ENCODE measurements around the gene MEIS2. TPM values are rescaled to one million over a fixed set of nuclear protein-coding genes. Genes with fewer than 3 reads are reported as not detected.

The MEIS2 gene
- total and polyA plus RNA-seq, 2 of the 13 experiments (the other 11 are each of a cell fraction or from before 2014, with no cell fraction given) = 10.7 to 12.4 TPM

DNA sequence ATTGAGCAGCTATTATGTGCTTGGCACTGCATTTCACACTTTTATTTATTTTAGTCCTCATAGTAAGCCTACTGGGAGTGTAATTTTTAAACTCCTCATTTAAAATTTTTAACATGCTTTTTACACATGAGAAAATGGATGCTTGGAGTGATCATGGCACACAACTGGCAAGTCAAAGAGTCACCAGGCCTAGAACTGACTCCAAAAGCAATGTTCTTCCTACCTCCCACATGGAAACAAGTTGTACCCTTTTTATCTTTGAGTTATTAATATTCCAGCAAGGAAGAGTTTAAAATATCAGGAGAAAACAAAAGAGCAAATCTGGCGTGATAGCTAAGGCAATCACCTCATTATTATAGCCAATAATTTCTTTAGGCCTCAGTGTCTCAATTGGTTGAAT lies 100.6 kb downstream of the MEIS2 start (continued):
- TF ChIP-seq ZNF296 (CRISPR knock-in tag; conservative IDR thresholded peaks at IDR 0.05) (no peak), HMGA1 (CRISPR knock-in tag; conservative IDR thresholded peaks at IDR 0.05) (no peak), MTA1 (CRISPR knock-in tag; IDR thresholded peaks at IDR 0.05; ENCODE audit: borderline replicate concordance) (no peak), ZNF235 (CRISPR knock-in tag; IDR thresholded peaks at IDR 0.05; ENCODE audit: borderline replicate concordance) (no peak), ZNF501 (CRISPR knock-in tag; IDR thresholded peaks at IDR 0.05) (no peak), RBM22 (optimal IDR thresholded peaks at IDR 0.05; ENCODE audit: low read length) (no peak), KLF9 (CRISPR knock-in tag; IDR thresholded peaks at IDR 0.05; ENCODE audit: low read depth) (no peak), ZFYVE20 (CRISPR knock-in tag; IDR thresholded peaks at IDR 0.05; ENCODE audit: borderline replicate concordance, low read depth) (no peak)

DNA sequence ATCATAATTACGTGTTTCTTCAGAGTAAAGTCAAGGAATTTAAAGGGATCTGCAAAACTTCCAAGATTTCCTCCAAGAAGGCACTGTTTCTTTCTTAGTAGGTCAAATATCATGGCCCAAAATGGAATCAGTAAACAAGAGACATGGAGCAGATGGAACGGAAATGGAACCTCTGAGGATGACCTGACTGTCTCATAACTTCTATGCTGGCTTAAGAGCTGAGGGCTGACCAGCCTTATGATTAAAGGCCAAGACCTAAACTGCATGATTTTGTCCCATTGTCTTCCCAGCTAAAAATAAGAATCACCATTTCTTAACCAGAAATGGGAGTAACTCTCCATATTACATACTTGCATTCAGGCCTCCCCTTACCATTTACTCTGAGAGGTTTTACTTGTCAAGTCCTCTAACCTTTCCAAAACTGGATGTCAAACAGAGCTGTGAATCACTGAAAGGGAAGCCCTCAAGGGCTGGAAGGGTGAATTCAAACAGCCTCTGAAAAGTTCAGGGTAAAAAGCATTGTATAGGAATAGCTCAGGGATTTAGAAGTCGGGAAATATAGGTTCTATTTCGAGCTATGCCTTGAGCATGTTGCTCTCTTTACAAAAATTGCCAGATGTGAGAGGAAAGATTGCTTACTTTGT lies 103.7 kb downstream of the MEIS2 start:
- Histone ChIP-seq H3K27me3 (ENCODE audit: control insufficient read depth in 1 of 2, insufficient read depth in 2 of 2, low read length in 2 of 2) (no peaks in the 10 kb centered on the region), H3K9ac (ENCODE audit: insufficient read depth, low read depth, low read length) (no peak overlapping the region), H2AFZ (ENCODE audit: low read length) (no peak overlapping the region), H3K27ac (ENCODE audit: extremely low read length, insufficient read depth, low read length) (no peak overlapping the region), H3K36me3 (replicated peaks in 1 of 2; ENCODE audit: control insufficient read depth in 1 of 2, insufficient read depth in 2 of 2, low read length in 2 of 2) (no peaks in the 10 kb centered on the region), H3K9me3 (ENCODE audit: low read length) (no peaks in the 10 kb centered on the region), H3K79me2 (ENCODE audit: insufficient read depth, low read length) (no peaks in the 10 kb centered on the region), H4K20me1 (ENCODE audit: insufficient read depth, low read length) (no peaks in the 10 kb centered on the region), H3K4me3 (replicated peaks in 1 of 3; ENCODE audit: insufficient read depth in 1 of 3, low read depth in 2 of 3, low read length in 3 of 3) (no peak overlapping the region), H3K4me2 (ENCODE audit: low read depth, low read length) (no peak overlapping the region), H3K4me1 (ENCODE audit: insufficient read depth, low read length) (no peaks in the 10 kb centered on the region)
- CTCF ChIA-PET (ENCODE audit: low intra/inter-chr PET ratio, low total read pairs) = no interaction called here
- in situ Hi-C loops (cut with HindIII; ENCODE audit: extremely low pct_ligation_motif_present, low pct_unique_long_range_greater_than_20kb) (no loop called here), intact Hi-C loops (cut with micrococcal nuclease; ENCODE audit: unreplicated experiment) (no loop called here)
- DNase-seq (ENCODE audit: low spot score) = no peak
- no peak for ATAC-seq
- TF ChIP-seq ZNF792 (CRISPR knock-in tag; IDR thresholded peaks at IDR 0.05) (no peak), ISX (CRISPR knock-in tag; conservative IDR thresholded peaks at IDR 0.05) (no peak), PRMT3 (CRISPR knock-in tag; IDR thresholded peaks at IDR 0.05; ENCODE audit: borderline replicate concordance, low read depth) (no peak), MIER2 (CRISPR knock-in tag; IDR thresholded peaks at IDR 0.05) (no peak), ZHX2 (IDR thresholded peaks at IDR 0.05; ENCODE audit: low read depth) (no peak), ZHX2 (CRISPR knock-in tag; IDR thresholded peaks at IDR 0.05; ENCODE audit: borderline replicate concordance) (no peak), NFE2 (CRISPR knock-in tag; IDR thresholded peaks at IDR 0.05) (no peak), ZNF564 (CRISPR knock-in tag; IDR thresholded peaks at IDR 0.05) (no peak), MED1 (CRISPR knock-in tag; IDR thresholded peaks at IDR 0.05) (no peak)
- TF ChIP-seq, protein P1, sequence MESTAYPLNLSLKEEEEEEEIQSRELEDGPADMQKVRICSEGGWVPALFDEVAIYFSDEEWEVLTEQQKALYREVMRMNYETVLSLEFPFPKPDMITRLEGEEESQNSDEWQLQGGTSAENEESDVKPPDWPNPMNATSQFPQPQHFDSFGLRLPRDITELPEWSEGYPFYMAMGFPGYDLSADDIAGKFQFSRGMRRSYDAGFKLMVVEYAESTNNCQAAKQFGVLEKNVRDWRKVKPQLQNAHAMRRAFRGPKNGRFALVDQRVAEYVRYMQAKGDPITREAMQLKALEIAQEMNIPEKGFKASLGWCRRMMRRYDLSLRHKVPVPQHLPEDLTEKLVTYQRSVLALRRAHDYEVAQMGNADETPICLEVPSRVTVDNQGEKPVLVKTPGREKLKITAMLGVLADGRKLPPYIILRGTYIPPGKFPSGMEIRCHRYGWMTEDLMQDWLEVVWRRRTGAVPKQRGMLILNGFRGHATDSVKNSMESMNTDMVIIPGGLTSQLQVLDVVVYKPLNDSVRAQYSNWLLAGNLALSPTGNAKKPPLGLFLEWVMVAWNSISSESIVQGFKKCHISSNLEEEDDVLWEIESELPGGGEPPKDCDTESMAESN (CRISPR knock-in tag; conservative IDR thresholded peaks at IDR 0.05) = no peak
- BruUV-seq (replicated peaks) = no TSS peak
- whole genome bisulfite sequencing (ENCODE audit: low lambda C conversion rate) = 83% methylated on average over 4 of the region's 4 CpGs
- POLR2A ChIA-PET = no interaction called here
- FAIRE-seq = no peak

Measured in HepG2 (cell line).